K562 (cell line): ENCODE measurements around the gene ZSWIM1.

Source experiments
- ATF3 ChIP-seq, 2 experiments: fragments of 450-650 bp in 1 of 2; sonication (generic) in 1 of 2; formaldehyde crosslinking in 1 of 2; IDR thresholded peaks in 1 of 2; conservative IDR thresholded peaks in 1 of 2; 2 replicates each; pipeline versions ENCODE4 v1.6.1 to v1.8.1; 2016 to 2023; ENCODE audit warnings: mild to moderate bottlenecking in 2 of 2, moderate library complexity in 2 of 2, inconsistent platforms in 1 of 2, missing genetic modification reagents in 1 of 2
- CREB1 ChIP-seq, 2 experiments: sonication (generic) in 1 of 2; formaldehyde crosslinking in 1 of 2; IDR thresholded peaks; 2 replicates each; pipeline versions ENCODE4 v1.6.1 to v1.8.0; 2012 to 2022; ENCODE audit warnings: inconsistent platforms in 1 of 2, mild to moderate bottlenecking in 1 of 2, missing genetic modification reagents in 1 of 2, moderate library complexity in 1 of 2
- DPF2 ChIP-seq: fragments of 450-650 bp; IDR thresholded peaks from 2 replicates; pipeline ENCODE4 v1.6.1; 2016
- EP300 ChIP-seq: IDR thresholded peaks from 2 replicates; pipeline ENCODE4 v1.6.1; 2012; ENCODE audit warnings: low read length, improper control_type of control experiment
- FOXA3 ChIP-seq, 2 experiments: fragments of 450-650 bp in 1 of 2; sonication (generic) in 1 of 2; formaldehyde crosslinking; IDR thresholded peaks in 1 of 2; conservative IDR thresholded peaks in 1 of 2; 2 replicates each; pipeline versions ENCODE4 v1.4.0 to v1.8.0; 2020 to 2022; ENCODE audit warnings: mild to moderate bottlenecking in 2 of 2, missing genetic modification reagents in 1 of 2
- HMG20A ChIP-seq: fragments of 450-650 bp; formaldehyde crosslinking; conservative IDR thresholded peaks from 2 replicates; pipeline ENCODE4 v1.4.0; 2020; ENCODE audit warnings: mild to moderate bottlenecking, mixed read lengths
- HMG20B ChIP-seq: fragments of 250-450 bp; sonication (Bioruptor Pico); IDR thresholded peaks from 2 replicates; pipeline ENCODE4 v1.5.0; 2021; ENCODE audit warnings: mild to moderate bottlenecking
- KLF6 ChIP-seq: fragments of 250-450 bp; sonication (Bioruptor Pico); IDR thresholded peaks from 2 replicates; pipeline ENCODE4 v1.4.0; 2020; ENCODE audit warnings: mild to moderate bottlenecking, moderate library complexity, borderline replicate concordance
- MTA3 ChIP-seq: fragments of 450-650 bp; formaldehyde crosslinking; IDR thresholded peaks from 2 replicates; pipeline ENCODE4 v1.6.1; 2017; ENCODE audit warnings: mild to moderate bottlenecking, borderline replicate concordance
- ZNF124 ChIP-seq: sonication (generic); formaldehyde crosslinking; IDR thresholded peaks from 2 replicates; pipeline ENCODE4 v1.8.1; 2022; ENCODE audit warnings: missing genetic modification reagents
- ZNF76 ChIP-seq: fragments of 250-450 bp; sonication (Bioruptor Pico); IDR thresholded peaks from 2 replicates; pipeline ENCODE4 v1.4.0; 2020; ENCODE audit warnings: mild to moderate bottlenecking, moderate library complexity, borderline replicate concordance
- ZNF764 ChIP-seq: fragments of 250-450 bp; sonication (Bioruptor Pico); IDR thresholded peaks from 2 replicates; pipeline ENCODE4 v1.4.0; 2020; ENCODE audit warnings: low read depth, mild to moderate bottlenecking, moderate library complexity
- TF ChIP-seq, protein P1 (sequence below), 2 experiments: fragments of 450-650 bp; formaldehyde crosslinking in 1 of 2; IDR thresholded peaks; 2 replicates each; pipeline versions ENCODE4 v1.4.0 to v1.6.1; 2014 to 2020; ENCODE audit warnings: mild to moderate bottlenecking in 2 of 2, borderline replicate concordance in 1 of 2, low read depth in 1 of 2
- TF ChIP-seq, protein P2 (sequence below): fragments of 450-650 bp; formaldehyde crosslinking; IDR thresholded peaks from 2 replicates; pipeline ENCODE4 v1.4.0; 2022; ENCODE audit warnings: missing genetic modification characterization

DNA sequence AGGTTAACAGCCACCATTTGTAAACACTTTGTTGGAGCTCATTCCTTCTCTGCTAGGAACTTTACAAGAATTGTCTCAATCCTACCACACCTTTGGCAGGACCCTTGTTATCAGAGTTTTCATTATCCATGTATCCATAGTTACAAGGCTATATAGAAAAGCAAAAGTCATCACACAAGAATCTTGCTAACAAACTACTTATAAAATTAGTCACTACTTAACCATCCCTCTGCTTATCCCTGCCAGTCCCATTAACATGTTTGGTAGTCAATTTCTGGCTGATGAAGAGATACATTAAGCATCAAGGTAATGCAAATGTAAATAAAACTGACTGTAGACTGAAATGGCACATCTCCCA, 13.2 kb upstream of the ZSWIM1 start:
- TF ChIP-seq FOXA3 (CRISPR knock-in tag; conservative IDR thresholded peaks at IDR 0.05 in 1 of 2, IDR thresholded peaks at IDR 0.05 in 1 of 2) (no peak), HMG20B (CRISPR knock-in tag) (no peak), CREB1 (IDR thresholded peaks at IDR 0.05) (no peak), CREB1 (CRISPR knock-in tag; IDR thresholded peaks at IDR 0.05) (no peak), KLF6 (CRISPR knock-in tag) (no peak), EP300 (no peak), HMG20A (CRISPR knock-in tag) (no peak), MTA3 (no peak), ZNF764 (CRISPR knock-in tag) (no peak), ATF3 (IDR thresholded peaks at IDR 0.05) (no peak), ATF3 (CRISPR knock-in tag; conservative IDR thresholded peaks at IDR 0.05) (no peak), ZNF76 (CRISPR knock-in tag) (no peak), ZNF124 (no peak), DPF2 (no peak)
- TF ChIP-seq, protein P1, sequence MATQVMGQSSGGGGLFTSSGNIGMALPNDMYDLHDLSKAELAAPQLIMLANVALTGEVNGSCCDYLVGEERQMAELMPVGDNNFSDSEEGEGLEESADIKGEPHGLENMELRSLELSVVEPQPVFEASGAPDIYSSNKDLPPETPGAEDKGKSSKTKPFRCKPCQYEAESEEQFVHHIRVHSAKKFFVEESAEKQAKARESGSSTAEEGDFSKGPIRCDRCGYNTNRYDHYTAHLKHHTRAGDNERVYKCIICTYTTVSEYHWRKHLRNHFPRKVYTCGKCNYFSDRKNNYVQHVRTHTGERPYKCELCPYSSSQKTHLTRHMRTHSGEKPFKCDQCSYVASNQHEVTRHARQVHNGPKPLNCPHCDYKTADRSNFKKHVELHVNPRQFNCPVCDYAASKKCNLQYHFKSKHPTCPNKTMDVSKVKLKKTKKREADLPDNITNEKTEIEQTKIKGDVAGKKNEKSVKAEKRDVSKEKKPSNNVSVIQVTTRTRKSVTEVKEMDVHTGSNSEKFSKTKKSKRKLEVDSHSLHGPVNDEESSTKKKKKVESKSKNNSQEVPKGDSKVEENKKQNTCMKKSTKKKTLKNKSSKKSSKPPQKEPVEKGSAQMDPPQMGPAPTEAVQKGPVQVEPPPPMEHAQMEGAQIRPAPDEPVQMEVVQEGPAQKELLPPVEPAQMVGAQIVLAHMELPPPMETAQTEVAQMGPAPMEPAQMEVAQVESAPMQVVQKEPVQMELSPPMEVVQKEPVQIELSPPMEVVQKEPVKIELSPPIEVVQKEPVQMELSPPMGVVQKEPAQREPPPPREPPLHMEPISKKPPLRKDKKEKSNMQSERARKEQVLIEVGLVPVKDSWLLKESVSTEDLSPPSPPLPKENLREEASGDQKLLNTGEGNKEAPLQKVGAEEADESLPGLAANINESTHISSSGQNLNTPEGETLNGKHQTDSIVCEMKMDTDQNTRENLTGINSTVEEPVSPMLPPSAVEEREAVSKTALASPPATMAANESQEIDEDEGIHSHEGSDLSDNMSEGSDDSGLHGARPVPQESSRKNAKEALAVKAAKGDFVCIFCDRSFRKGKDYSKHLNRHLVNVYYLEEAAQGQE (IDR thresholded peaks at IDR 0.05; ENCODE audit: borderline replicate concordance) = no peak
- TF ChIP-seq, protein P1 (CRISPR knock-in tag; IDR thresholded peaks at IDR 0.05; ENCODE audit: low read depth) = no peak
- TF ChIP-seq, protein P2, sequence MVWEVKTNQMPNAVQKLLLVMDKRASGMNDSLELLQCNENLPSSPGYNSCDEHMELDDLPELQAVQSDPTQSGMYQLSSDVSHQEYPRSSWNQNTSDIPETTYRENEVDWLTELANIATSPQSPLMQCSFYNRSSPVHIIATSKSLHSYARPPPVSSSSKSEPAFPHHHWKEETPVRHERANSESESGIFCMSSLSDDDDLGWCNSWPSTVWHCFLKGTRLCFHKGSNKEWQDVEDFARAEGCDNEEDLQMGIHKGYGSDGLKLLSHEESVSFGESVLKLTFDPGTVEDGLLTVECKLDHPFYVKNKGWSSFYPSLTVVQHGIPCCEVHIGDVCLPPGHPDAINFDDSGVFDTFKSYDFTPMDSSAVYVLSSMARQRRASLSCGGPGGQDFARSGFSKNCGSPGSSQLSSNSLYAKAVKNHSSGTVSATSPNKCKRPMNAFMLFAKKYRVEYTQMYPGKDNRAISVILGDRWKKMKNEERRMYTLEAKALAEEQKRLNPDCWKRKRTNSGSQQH (CRISPR knock-in tag) = no peak
